Measurements from ENCODE around the gene KRTAP12-1.
"Not testable (repeated sequence)": the region's sequence is repeated elsewhere in the genome, so short reads cannot be mapped to it uniquely, and the experiment has no call there.

- not testable (repeated sequence) for TF ChIP-seq GATA3, GATA2 (IDR thresholded peaks at IDR 0.05; ENCODE audit: low read depth, low read length)
These were observed 15.3 kb upstream of the KRTAP12-1 start, which contains the start of gene KRTAP10-12 for GRCh38 chr21:44697172-44697810.

Measured in SH-SY5Y (cell line).